Esophagus squamous epithelium (tissue), 5 donors: Measurements from ENCODE around the gene STK4. TPM values are rescaled to one million over a fixed set of nuclear protein-coding genes. Genes with fewer than 3 reads are reported as not detected.

Experiments used
- DNase-seq: peaks from one replicate; lab custom pipeline; 2025; lab: John Stamatoyannopoulos, UW
- H3K27ac ChIP-seq, 4 donors: fragments of 200-600 bp; sonication (generic); one replicate each; pipeline ENCODE4 v1.5.1; 2016 to 2019; ENCODE audit warnings: mild to moderate bottlenecking in 1 of 4
- H3K27me3 ChIP-seq, 4 donors: fragments of 200-600 bp; sonication (generic); 1 replicate in 3 of 4; 2 replicates in 1 of 4; pipeline versions ENCODE4 v1.5.1 to v1.6.0; 2017 to 2021; ENCODE audit warnings: antibody characterized with exemption in 1 of 4
- H3K36me3 ChIP-seq, 3 donors: fragments of 200-600 bp; sonication (generic); one replicate each; pipeline ENCODE4 v1.5.1; 2016 to 2019
- H3K4me1 ChIP-seq, 3 donors: fragments of 200-600 bp; sonication (generic); one replicate each; pipeline ENCODE4 v1.5.1; 2017 to 2019
- H3K4me3 ChIP-seq, 4 donors: fragments of 200-600 bp; sonication (generic); 1 replicate in 3 of 4; 2 replicates in 1 of 4; pipeline ENCODE4 v1.5.1; 2016 to 2019; ENCODE audit warnings: mild to moderate bottlenecking in 2 of 4, moderate library complexity in 1 of 4
- H3K9me3 ChIP-seq, 3 donors: fragments of 200-600 bp; sonication (generic); one replicate each; pipeline ENCODE4 v1.5.1; 2016 to 2019
- CTCF ChIP-seq, 6 experiments: fragments of 450-650 bp in 4 of 6; fragments of 200-600 bp in 2 of 6; sonication (generic) in 2 of 6; IDR thresholded peaks; one replicate each; pipeline ENCODE4 v1.5.1; 2016 to 2019; ENCODE audit warnings: antibody characterized with exemption in 6 of 6, mild to moderate bottlenecking in 4 of 6, moderate library complexity in 4 of 6
- POLR2A ChIP-seq, 4 donors: fragments of 450-650 bp; IDR thresholded peaks; one replicate each; pipeline ENCODE4 v1.6.1; 2017; ENCODE audit warnings: antibody characterized with exemption in 4 of 4, mild to moderate bottlenecking in 4 of 4, moderate library complexity in 3 of 4
- WGBS, 2 donors: methylation state at CpG; one replicate each; pipeline ENCODE4 v1.1.5; 2018; 5-methylcytosine and 5-hydroxymethylcytosine counted together
- intact Hi-C: fragments of 100-400 bp; cut with DNase I; formaldehyde crosslinking; loops from one replicate; pipeline ENCODE4 v1.15.0; 2022
- total RNA-seq, 4 donors: library from RNA; depleted of rRNA; stranded (reverse); fragments of >200 nt; gene quantifications; one replicate each; pipeline ENCODE4 v1.1.0, GENCODE V29; 2016
- donor health status: DM: yes; HTN: yes; CAD: no.

Gene STK4
- total RNA-seq, 4 donors from 2014 or later, result 14.6 to 29.8 (median 17.6) TPM

GRCh38 chr20:45052698-45053429 is 86.6 kb downstream of the STK4 start:
- Histone ChIP-seq H3K9me3 (no peaks in the 10 kb centered on the region), H3K27me3 (no peaks in the 10 kb centered on the region), H3K4me1 (peaks cover 0 to 16% (median 0%) of the 10 kb centered on the region in 3 donors), H3K27ac (no peak overlapping the region), H3K36me3 (peaks cover 0 to 50% (median 5%) of the 10 kb centered on the region in 3 donors), H3K4me3 (no peak overlapping the region)
- intact Hi-C loops, result no loop called here
- no peak for DNase-seq
- WGBS, 2 donors, result 57 to 79% methylated on average over 7 of the region's 7 CpGs
- TF ChIP-seq CTCF (IDR thresholded peaks at IDR 0.05), result no peak
- no peak for TF ChIP-seq POLR2A (IDR thresholded peaks at IDR 0.05)

GRCh38 chr20:45053430-45054351 is 87.4 kb downstream of the STK4 start:
- Histone ChIP-seq H3K4me1 (peaks cover 0 to 16% (median 0%) of the 10 kb centered on the region in 3 donors), H3K4me3 (no peak overlapping the region), H3K27me3 (no peaks in the 10 kb centered on the region), H3K36me3 (peaks cover 0 to 43% (median 5%) of the 10 kb centered on the region in 3 donors), H3K27ac (no peak overlapping the region), H3K9me3 (no peaks in the 10 kb centered on the region)
- intact Hi-C loops, result no loop called here
- no peak for DNase-seq
- 67 to 81% methylated on average over 7 to 8 of the region's 8 CpGs for WGBS, 2 donors
- no peak for TF ChIP-seq CTCF (IDR thresholded peaks at IDR 0.05)
- TF ChIP-seq POLR2A (IDR thresholded peaks at IDR 0.05), result no peak

- 71 to 96% methylated on average over 4 of the region's 4 CpGs for WGBS, 2 donors
- intact Hi-C loops, result no loop called here
Observed at GRCh38 chr20:45055056-45055455, 88.7 kb downstream of the STK4 start.

GRCh38 chr20:45056473-45057173 is 90.3 kb downstream of the STK4 start:
- peaks cover 0 to 40% (median 5%) of the 10 kb centered on the region in 3 donors for H3K36me3 ChIP-seq
- H3K4me1 ChIP-seq, result no peaks in the 10 kb centered on the region
- no peak overlapping the region for H3K27ac ChIP-seq
- WGBS, 2 donors, result 73 to 84% methylated on average over 7 to 8 of the region's 8 CpGs
- H3K4me3 ChIP-seq, result no peak overlapping the region
- DNase-seq, result no peak
- intact Hi-C loops, result no loop called here
- TF ChIP-seq POLR2A (IDR thresholded peaks at IDR 0.05), result no peak
- TF ChIP-seq CTCF (IDR thresholded peaks at IDR 0.05), result no peak
- no peaks in the 10 kb centered on the region for H3K27me3 ChIP-seq
- H3K9me3 ChIP-seq, result no peaks in the 10 kb centered on the region

More at GRCh38 chr20:45055056-45055455, 88.7 kb downstream of the STK4 start:
- H3K9me3 ChIP-seq, result no peaks in the 10 kb centered on the region
- no peak for TF ChIP-seq POLR2A (IDR thresholded peaks at IDR 0.05)
- no peak for TF ChIP-seq CTCF (IDR thresholded peaks at IDR 0.05)
- no peaks in the 10 kb centered on the region for H3K27me3 ChIP-seq
- DNase-seq, result no peak
- H3K4me1 ChIP-seq, result peaks cover 0 to 3% (median 0%) of the 10 kb centered on the region in 3 donors
- H3K36me3 ChIP-seq, result peaks cover 0 to 40% (median 5%) of the 10 kb centered on the region in 3 donors
- no peak overlapping the region for H3K4me3 ChIP-seq
- no peak overlapping the region for H3K27ac ChIP-seq
